Nephron (organoid): ENCODE results near the gene TOP3B.
"Not testable (repeated sequence)": the region's sequence is repeated elsewhere in the genome, so short reads cannot be mapped to it uniquely, and the experiment has no call there.

ENCODE experiments used
- H3K27ac Mint-ChIP-seq, 3 experiments: 2 replicates each; pipeline ENCODE4 v1.8.0; 2020; ENCODE audit warnings: mixed read lengths in 3 of 3, mild to moderate bottlenecking in 2 of 3, moderate library complexity in 1 of 3
- H3K27me3 Mint-ChIP-seq: 2 replicates; pipeline ENCODE4 v1.8.0; 2021; ENCODE audit warnings: low read depth, mild to moderate bottlenecking, moderate library complexity, mixed read lengths
- H3K36me3 Mint-ChIP-seq: 2 replicates; pipeline ENCODE4 v1.8.0; 2020; ENCODE audit warnings: low read depth, mixed read lengths
- H3K4me1 Mint-ChIP-seq: 2 replicates; pipeline ENCODE4 v1.8.0; 2020; ENCODE audit warnings: mixed read lengths
- H3K4me3 Mint-ChIP-seq, 3 experiments: 2 replicates each; pipeline ENCODE4 v1.8.0; 2020; ENCODE audit warnings: mild to moderate bottlenecking in 3 of 3, mixed read lengths in 3 of 3, moderate library complexity in 2 of 3
- H3K9me3 Mint-ChIP-seq: 2 replicates; pipeline ENCODE4 v1.8.0; 2020; ENCODE audit warnings: mixed read lengths
- CTCF ChIP-seq, 3 experiments: fragments of 200-600 bp; sonication (generic); IDR thresholded peaks; one replicate each; pipeline ENCODE4 v1.5.0; 2021; ENCODE audit warnings: antibody characterized with exemption in 3 of 3; ENCODE audit not compliant: unreplicated experiment in 3 of 3

The TOP3B gene

GRCh38 chr22:21944871-21945270 lies 37.7 kb downstream of the TOP3B start:
- TF ChIP-seq CTCF (IDR thresholded peaks at IDR 0.05; ENCODE audit: unreplicated experiment in 3 of 3), result no peak
- Mint-ChIP-seq H3K9me3 (no peaks in the 10 kb centered on the region), H3K27me3 (no peaks in the 10 kb centered on the region), H3K4me1 (peaks cover 48% of the 10 kb centered on the region), H3K4me3 (no peak overlapping the region), H3K27ac (no peak overlapping the region), H3K36me3 (peaks cover 24% of the 10 kb centered on the region)

- peak overlapping the region in 1 of 3 experiments; percentile 51 for H3K27ac Mint-ChIP-seq
- H3K4me3 Mint-ChIP-seq, result no peak overlapping the region
- H3K27me3 Mint-ChIP-seq, result no peaks in the 10 kb centered on the region
Observed at GRCh38 chr22:21943571-21944448, 38.8 kb downstream of the TOP3B start.

GRCh38 chr22:21942407-21943343 lies 39.9 kb downstream of the TOP3B start:
- TF ChIP-seq CTCF (IDR thresholded peaks at IDR 0.05; ENCODE audit: unreplicated experiment in 3 of 3), result no peak
- Mint-ChIP-seq H3K36me3 (peaks cover 27% of the 10 kb centered on the region), H3K9me3 (no peaks in the 10 kb centered on the region), H3K4me3 (no peak overlapping the region), H3K27ac (peak overlapping the region in 2 of 3 experiments; percentile 7 to 57), H3K4me1 (peaks cover 55% of the 10 kb centered on the region), H3K27me3 (no peaks in the 10 kb centered on the region)

More at GRCh38 chr22:21943571-21944448, 38.8 kb downstream of the TOP3B start:
- peaks cover 24% of the 10 kb centered on the region for H3K36me3 Mint-ChIP-seq
- TF ChIP-seq CTCF (IDR thresholded peaks at IDR 0.05; ENCODE audit: unreplicated experiment in 3 of 3), result no peak
- H3K4me1 Mint-ChIP-seq, result peaks cover 52% of the 10 kb centered on the region
- H3K9me3 Mint-ChIP-seq, result no peaks in the 10 kb centered on the region

- no peak for TF ChIP-seq CTCF (IDR thresholded peaks at IDR 0.05; ENCODE audit: unreplicated experiment in 3 of 3)
- no peaks in the 10 kb centered on the region for H3K9me3 Mint-ChIP-seq
- no peak overlapping the region for H3K4me3 Mint-ChIP-seq
- peaks cover 30% of the 10 kb centered on the region for H3K36me3 Mint-ChIP-seq
- peak overlapping the region in 1 of 3 experiments; percentile 2 for H3K27ac Mint-ChIP-seq
- peaks cover 55% of the 10 kb centered on the region for H3K4me1 Mint-ChIP-seq
- no peaks in the 10 kb centered on the region for H3K27me3 Mint-ChIP-seq
Observed at GRCh38 chr22:21941921-21942320, 40.7 kb downstream of the TOP3B start.

GRCh38 chr22:21940521-21940920 lies 42.1 kb downstream of the TOP3B start:
- H3K27ac Mint-ChIP-seq, result peak overlapping the region; percentile 60 to 100 (median 100)
- no peaks in the 10 kb centered on the region for H3K27me3 Mint-ChIP-seq
- H3K9me3 Mint-ChIP-seq, result no peaks in the 10 kb centered on the region
- H3K4me1 Mint-ChIP-seq, result peaks cover 66% of the 10 kb centered on the region
- H3K4me3 Mint-ChIP-seq, result no peak overlapping the region
- peaks cover 39% of the 10 kb centered on the region for H3K36me3 Mint-ChIP-seq
- no peak for TF ChIP-seq CTCF (IDR thresholded peaks at IDR 0.05; ENCODE audit: unreplicated experiment in 3 of 3)

- H3K9me3 Mint-ChIP-seq, H3K27me3 Mint-ChIP-seq: not testable (repeated sequence)
- Mint-ChIP-seq H3K36me3 (peaks cover 38% of the 10 kb centered on the region), H3K4me3 (peak overlapping the region in 2 of 3 experiments; percentile 9 to 42), H3K4me1 (peaks cover 65% of the 10 kb centered on the region), H3K27ac (peak overlapping the region; percentile 60 to 100 (median 100))
Observed at GRCh38 chr22:21939935-21940334, 42.7 kb downstream of the TOP3B start.
